ENCODE results near the gene ALK. TPM values are rescaled to one million over a fixed set of nuclear protein-coding genes. Genes with fewer than 3 reads are reported as not detected.

ALK gene
- total RNA-seq, 1 experiment from 2014 or later, result not detected

- Histone ChIP-seq H3K27me3 (ENCODE audit: insufficient read depth, low read length) (no peaks in the 10 kb centered on the region), H3K18ac (ENCODE audit: insufficient read length, low read depth, low read length) (no peak overlapping the region), H3K14ac (ENCODE audit: insufficient read depth, low read length) (no peak overlapping the region), H3K9me3 (ENCODE audit: control insufficient read depth, low read depth, low read length) (no peaks in the 10 kb centered on the region), H2BK120ac (ENCODE audit: low read depth, low read length, poor library complexity, severe bottlenecking) (no peak overlapping the region), H2BK5ac (ENCODE audit: insufficient read length, low read length) (no peak overlapping the region), H4K8ac (replicated peaks; ENCODE audit: insufficient read length, low read depth, low read length) (no peak overlapping the region), H2AFZ (ENCODE audit: low read length) (no peak overlapping the region), H4K20me1 (ENCODE audit: control insufficient read depth, insufficient read depth, insufficient read length) (no peaks in the 10 kb centered on the region), H3K4ac (ENCODE audit: low read depth, low read length) (no peak overlapping the region), H4K91ac (ENCODE audit: insufficient read length, low read depth, low read length) (no peak overlapping the region), H4K5ac (ENCODE audit: insufficient read length, low read depth, low read length) (no peak overlapping the region), H2BK12ac (ENCODE audit: insufficient read length, low read depth, low read length) (no peak overlapping the region), H2BK20ac (ENCODE audit: low read depth, low read length, poor library complexity, severe bottlenecking) (no peak overlapping the region), H3K27ac (ENCODE audit: insufficient read length, low read depth, low read length) (no peak overlapping the region), H3K79me2 (ENCODE audit: insufficient read depth, low read length) (no peaks in the 10 kb centered on the region), H3K56ac (ENCODE audit: insufficient read length, low read depth, low read length) (no peak overlapping the region), H3K9ac (ENCODE audit: extremely low read depth, insufficient read length, low read length) (no peak overlapping the region), H3K23me2 (ENCODE audit: insufficient read length, low read depth, low read length, poor library complexity, severe bottlenecking) (no peaks in the 10 kb centered on the region), H3K4me1 (ENCODE audit: insufficient read depth, low read length) (peaks cover 2% of the 10 kb centered on the region; the same call in 1 of the 2 replicates), H2AK5ac (ENCODE audit: insufficient read length, low read length) (no peak overlapping the region), H3K79me1 (ENCODE audit: insufficient read depth, low read depth, low read length, poor library complexity, severe bottlenecking) (no peaks in the 10 kb centered on the region), H2BK15ac (ENCODE audit: low read depth, low read length) (no peak overlapping the region), H3T11ph (ENCODE audit: low read length) (no peak overlapping the region), H3K23ac (ENCODE audit: insufficient read length, low read depth, low read length) (no peak overlapping the region), H3K4me2 (ENCODE audit: insufficient read depth, insufficient read length, low read length) (no peak overlapping the region)
- Mint-ChIP-seq H3K4me3 (no peak overlapping the region), H3K27ac (no peak overlapping the region), H3K4me1 (peaks cover 19% of the 10 kb centered on the region in 2 experiments), H3K27me3 (ENCODE audit: low read depth) (peaks cover 29% of the 10 kb centered on the region), H3K36me3 (ENCODE audit: insufficient read depth in 1 of 3, low read depth in 3 of 3) (no peaks in the 10 kb centered on the region), H3K9me3 (no peaks in the 10 kb centered on the region)
- WGBS (ENCODE audit: extremely low coverage, insufficient read length, low lambda C conversion rate), result no CpG with 5 or more reads among the region's 11 CpGs
- TF ChIP-seq, protein P1, sequence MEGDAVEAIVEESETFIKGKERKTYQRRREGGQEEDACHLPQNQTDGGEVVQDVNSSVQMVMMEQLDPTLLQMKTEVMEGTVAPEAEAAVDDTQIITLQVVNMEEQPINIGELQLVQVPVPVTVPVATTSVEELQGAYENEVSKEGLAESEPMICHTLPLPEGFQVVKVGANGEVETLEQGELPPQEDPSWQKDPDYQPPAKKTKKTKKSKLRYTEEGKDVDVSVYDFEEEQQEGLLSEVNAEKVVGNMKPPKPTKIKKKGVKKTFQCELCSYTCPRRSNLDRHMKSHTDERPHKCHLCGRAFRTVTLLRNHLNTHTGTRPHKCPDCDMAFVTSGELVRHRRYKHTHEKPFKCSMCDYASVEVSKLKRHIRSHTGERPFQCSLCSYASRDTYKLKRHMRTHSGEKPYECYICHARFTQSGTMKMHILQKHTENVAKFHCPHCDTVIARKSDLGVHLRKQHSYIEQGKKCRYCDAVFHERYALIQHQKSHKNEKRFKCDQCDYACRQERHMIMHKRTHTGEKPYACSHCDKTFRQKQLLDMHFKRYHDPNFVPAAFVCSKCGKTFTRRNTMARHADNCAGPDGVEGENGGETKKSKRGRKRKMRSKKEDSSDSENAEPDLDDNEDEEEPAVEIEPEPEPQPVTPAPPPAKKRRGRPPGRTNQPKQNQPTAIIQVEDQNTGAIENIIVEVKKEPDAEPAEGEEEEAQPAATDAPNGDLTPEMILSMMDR (conservative IDR thresholded peaks at IDR 0.05), result no peak
- DNase-seq, result no peak
Observed at GRCh38 chr2:29580223-29580622, 341.2 kb downstream of the ALK start.
